ENCODE measurements around the gene LY6G5B.

GRCh38 chr6:31630177-31630934, 39.4 kb upstream of the LY6G5B start:
- TF ChIP-seq CTCF (IDR thresholded peaks at IDR 0.05; ENCODE audit: borderline replicate concordance, extremely low read depth, low read length, poor library complexity, severe bottlenecking) (no peak), EZH2 (IDR thresholded peaks at IDR 0.05; ENCODE audit: borderline replicate concordance, low read depth, low read length, severe bottlenecking) (no peak)

All from DND-41 (cell line).